GM12878 (cell line): Measurements from ENCODE around the gene KDM1B. TPM values are rescaled to one million over a fixed set of nuclear protein-coding genes. Genes with fewer than 3 reads are reported as not detected.

Experiments used
- ASH2L ChIP-seq: fragments of 300-600, 200-600 bp; sonication (generic); IDR thresholded peaks from 2 replicates; pipeline ENCODE4 v1.6.1; 2017; ENCODE audit warnings: low read depth, mild to moderate bottlenecking, borderline replicate concordance
- ATF7 ChIP-seq: fragments of 450-650 bp; IDR thresholded peaks from 2 replicates; pipeline ENCODE4 v1.6.1; 2016; ENCODE audit warnings: low read depth, mild to moderate bottlenecking
- EED ChIP-seq: sonication (generic); IDR thresholded peaks from 2 replicates; pipeline ENCODE4 v1.6.1; 2016; ENCODE audit warnings: antibody characterized with exemption, low read depth
- EP300 ChIP-seq, 2 experiments: fragments of 150-350 bp in 1 of 2; IDR thresholded peaks; 2 replicates each; pipeline ENCODE4 v1.6.1; 2011 to 2012; ENCODE audit warnings: low read depth in 2 of 2, low read length in 2 of 2, borderline replicate concordance in 1 of 2, improper control_type of control experiment in 1 of 2, inconsistent platforms in 1 of 2; ENCODE audit not compliant: control insufficient read depth in 1 of 2
- HDGF ChIP-seq: fragments of 450-650 bp; IDR thresholded peaks from 2 replicates; pipeline ENCODE4 v1.6.1; 2016; ENCODE audit warnings: antibody characterized with exemption
- MLLT1 ChIP-seq: fragments of 450-650 bp; IDR thresholded peaks from 2 replicates; pipeline ENCODE4 v1.6.1; 2016; ENCODE audit warnings: mild to moderate bottlenecking
- NBN ChIP-seq: fragments of 450-650 bp; IDR thresholded peaks from 2 replicates; pipeline ENCODE4 v1.6.1; 2016
- PAX5 ChIP-seq: IDR thresholded peaks from 2 replicates; pipeline ENCODE4 v1.6.1; 2011; ENCODE audit warnings: low read depth, low read length, borderline replicate concordance
- POLR2AphosphoS2 ChIP-seq: IDR thresholded peaks from 2 replicates; pipeline ENCODE4 v1.6.1; 2011; ENCODE audit warnings: low read depth, mild to moderate bottlenecking, low read length, improper control_type of control experiment, moderate library complexity
- POU2F2 ChIP-seq: IDR thresholded peaks from 3 replicates; pipeline ENCODE4 v1.6.1; 2011; ENCODE audit warnings: low read depth, mild to moderate bottlenecking, low read length, borderline replicate concordance
- RFX5 ChIP-seq: IDR thresholded peaks from 2 replicates; pipeline ENCODE4 v1.6.1; 2011; ENCODE audit warnings: low read depth, low read length, improper control_type of control experiment
- SMARCA5 ChIP-seq: fragments of 450-650 bp; IDR thresholded peaks from 2 replicates; pipeline ENCODE4 v1.6.1; 2017; ENCODE audit warnings: mild to moderate bottlenecking
- YY1 ChIP-seq: IDR thresholded peaks from 2 replicates; pipeline ENCODE4 v1.6.1; 2011; ENCODE audit warnings: low read depth, mild to moderate bottlenecking, low read length
- polyA plus RNA-seq, 11 experiments: library from polyadenylated mRNA; depleted of rRNA in 4 of 11; unstranded in 6 of 11; stranded (reverse) in 5 of 11; fragments of >200 nt; fragmentation: Nextera tagmentation in 4 of 11; fragmentation: Illumina TruSeq in 1 of 11; extraction: Ambion mirVana in 4 of 11; extraction: Trizol in 1 of 11; gene quantifications; 1 replicate in 1 of 11; 2 replicates in 10 of 11; pipeline versions ENCODE4 v1.2.1 to v1.2.3, GENCODE V29; 2011 to 2016; ENCODE audit warnings: inconsistent platforms in 2 of 11, missing spikeins in 2 of 11, low read depth in 1 of 11
- total RNA-seq, 4 experiments: library from RNA; depleted of rRNA in 3 of 4; stranded (reverse); fragments of >200 nt in 3 of 4; fragmentation: Illumina TruSeq in 1 of 4; extraction: Trizol in 1 of 4; gene quantifications; 2 replicates each; pipeline versions ENCODE4 v1.2.1 to v1.2.3, GENCODE V29; 2013 to 2021
- TF ChIP-seq, protein P1 (sequence below): fragments of 450-650 bp; conservative IDR thresholded peaks from 2 replicates; pipeline ENCODE4 v1.6.1; 2017; ENCODE audit warnings: mild to moderate bottlenecking, moderate library complexity
- TF ChIP-seq, protein P2 (sequence below): IDR thresholded peaks from 2 replicates; pipeline ENCODE4 v1.6.1; 2011; ENCODE audit warnings: mild to moderate bottlenecking, low read depth, low read length, moderate library complexity; ENCODE audit not compliant: insufficient replicate concordance

Gene KDM1B
- total and polyA plus RNA-seq, 10 of the 15 experiments (the other 5 are each of a cell fraction or from before 2014, with no cell fraction given) = 1.7 to 22.5 (median 13.9) TPM

DNA sequence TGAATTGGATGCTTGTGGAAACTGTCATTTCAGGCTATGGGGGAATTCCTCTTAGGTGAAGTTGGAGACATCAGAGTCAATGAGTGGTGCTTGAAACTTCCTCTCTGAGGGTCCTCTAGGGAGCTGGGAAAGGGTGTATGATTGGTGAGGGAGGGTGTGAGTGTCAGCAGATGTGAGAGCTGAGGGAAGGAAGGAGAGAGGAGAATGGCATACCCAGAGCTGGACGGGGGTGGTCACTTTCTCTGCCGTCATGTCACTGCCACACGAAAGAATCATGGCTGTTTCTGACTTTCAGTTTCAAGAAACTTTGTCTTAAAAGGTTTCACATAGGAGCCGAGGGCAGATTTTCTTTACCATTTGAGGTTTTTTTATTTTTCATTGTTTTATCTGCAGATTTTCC is 58.8 kb downstream of the KDM1B start (continued):
- TF ChIP-seq, protein P1, sequence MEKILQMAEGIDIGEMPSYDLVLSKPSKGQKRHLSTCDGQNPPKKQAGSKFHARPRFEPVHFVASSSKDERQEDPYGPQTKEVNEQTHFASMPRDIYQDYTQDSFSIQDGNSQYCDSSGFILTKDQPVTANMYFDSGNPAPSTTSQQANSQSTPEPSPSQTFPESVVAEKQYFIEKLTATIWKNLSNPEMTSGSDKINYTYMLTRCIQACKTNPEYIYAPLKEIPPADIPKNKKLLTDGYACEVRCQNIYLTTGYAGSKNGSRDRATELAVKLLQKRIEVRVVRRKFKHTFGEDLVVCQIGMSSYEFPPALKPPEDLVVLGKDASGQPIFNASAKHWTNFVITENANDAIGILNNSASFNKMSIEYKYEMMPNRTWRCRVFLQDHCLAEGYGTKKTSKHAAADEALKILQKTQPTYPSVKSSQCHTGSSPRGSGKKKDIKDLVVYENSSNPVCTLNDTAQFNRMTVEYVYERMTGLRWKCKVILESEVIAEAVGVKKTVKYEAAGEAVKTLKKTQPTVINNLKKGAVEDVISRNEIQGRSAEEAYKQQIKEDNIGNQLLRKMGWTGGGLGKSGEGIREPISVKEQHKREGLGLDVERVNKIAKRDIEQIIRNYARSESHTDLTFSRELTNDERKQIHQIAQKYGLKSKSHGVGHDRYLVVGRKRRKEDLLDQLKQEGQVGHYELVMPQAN = no peak
- peak; percentile 76 for TF ChIP-seq ATF7
- 0 out of 2 replicates have a peak, but pooled peaks have one; percentile 12 for TF ChIP-seq MLLT1
- no peak for TF ChIP-seq HDGF
- TF ChIP-seq EED = peak; percentile 63
- no peak for TF ChIP-seq RFX5
- TF ChIP-seq PAX5 = peak; percentile 57; the same call in 1 of the 2 replicates
- peak; percentile 82; the same call in 1 of the 2 replicates for TF ChIP-seq ASH2L
- TF ChIP-seq POLR2AphosphoS2 = no peak
- TF ChIP-seq, protein P2, sequence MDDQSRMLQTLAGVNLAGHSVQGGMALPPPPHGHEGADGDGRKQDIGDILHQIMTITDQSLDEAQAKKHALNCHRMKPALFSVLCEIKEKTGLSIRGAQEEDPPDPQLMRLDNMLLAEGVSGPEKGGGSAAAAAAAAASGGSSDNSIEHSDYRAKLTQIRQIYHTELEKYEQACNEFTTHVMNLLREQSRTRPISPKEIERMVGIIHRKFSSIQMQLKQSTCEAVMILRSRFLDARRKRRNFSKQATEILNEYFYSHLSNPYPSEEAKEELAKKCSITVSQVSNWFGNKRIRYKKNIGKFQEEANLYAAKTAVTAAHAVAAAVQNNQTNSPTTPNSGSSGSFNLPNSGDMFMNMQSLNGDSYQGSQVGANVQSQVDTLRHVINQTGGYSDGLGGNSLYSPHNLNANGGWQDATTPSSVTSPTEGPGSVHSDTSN = peak; percentile 12
- TF ChIP-seq POU2F2 = 0 out of 3 replicates have a peak, but pooled peaks have one; percentile 14
- peak; percentile 50; the same call in 1 of the 2 replicates for TF ChIP-seq NBN
- TF ChIP-seq SMARCA5 = no peak
- peak; percentile 69; the same call in 1 of the 2 replicates for TF ChIP-seq YY1
- peak in 1 of 2 experiments; percentile 48; a peak in 1 of 4 replicates for TF ChIP-seq EP300 (IDR thresholded peaks at IDR 0.05; ENCODE audit: borderline replicate concordance in 1 of 2, control insufficient read depth in 1 of 2, low read depth in 2 of 2, low read length in 2 of 2)
